Fibroblast of lung (primary cell): Measurements from ENCODE around the gene PLEKHO2. TPM values are rescaled to one million over a fixed set of nuclear protein-coding genes. Genes with fewer than 3 reads are reported as not detected.

Experiments
- DNase-seq, 2 donors: peaks; one replicate each; pipeline versions ENCODE4 v3.0.0 to v3.0.0-alpha.2; 2010; ENCODE audit warnings: low read depth in 2 of 2
- H2AFZ ChIP-seq: 2 replicates; pipeline ENCODE4 v1.5.1; 2012; ENCODE audit warnings: low read length, control low read depth, inconsistent platforms
- H3K27ac ChIP-seq: 2 replicates; pipeline ENCODE4 v1.5.1; 2011; ENCODE audit warnings: low read length, control low read depth; ENCODE audit not compliant: insufficient read depth
- H3K27me3 ChIP-seq: 2 replicates; pipeline ENCODE4 v1.5.1; 2011; ENCODE audit warnings: mild to moderate bottlenecking, low read length; ENCODE audit not compliant: control insufficient read depth, insufficient read depth
- H3K36me3 ChIP-seq: 2 replicates; pipeline ENCODE4 v1.5.1; 2011; ENCODE audit warnings: low read length; ENCODE audit not compliant: control insufficient read depth, insufficient read depth
- H3K4me1 ChIP-seq: 2 replicates; pipeline ENCODE4 v1.5.1; 2011; ENCODE audit warnings: low read length; ENCODE audit not compliant: control insufficient read depth, insufficient read depth; ENCODE audit errors: extremely low read depth
- H3K4me2 ChIP-seq: 2 replicates; pipeline ENCODE4 v1.5.1; 2011; ENCODE audit warnings: low read length, control low read depth; ENCODE audit not compliant: insufficient read depth; ENCODE audit errors: extremely low read depth
- H3K4me3 ChIP-seq, 4 experiments: fragments of 200-600 bp in 1 of 4; sonication (generic) in 1 of 4; replicated peaks in 1 of 4; 2 replicates each; pipeline ENCODE4 v1.5.1; 2011 to 2016; ENCODE audit warnings: low read length in 4 of 4, low read depth in 3 of 4, mild to moderate bottlenecking in 3 of 4, control low read depth in 2 of 4, inconsistent platforms in 1 of 4, mixed read lengths in 1 of 4; ENCODE audit not compliant: insufficient read depth in 1 of 4; ENCODE audit errors: control extremely low read depth in 1 of 4
- H3K79me2 ChIP-seq: 2 replicates; pipeline ENCODE4 v1.5.1; 2012; ENCODE audit warnings: mild to moderate bottlenecking, low read length, inconsistent platforms; ENCODE audit not compliant: control insufficient read depth, insufficient read depth
- H3K9ac ChIP-seq: 2 replicates; pipeline ENCODE4 v1.5.1; 2011; ENCODE audit warnings: mild to moderate bottlenecking, low read length, control low read depth; ENCODE audit not compliant: insufficient read depth
- H3K9me3 ChIP-seq: 2 replicates; pipeline ENCODE4 v1.5.1; 2012; ENCODE audit warnings: low read depth, low read length; ENCODE audit not compliant: control insufficient read depth, insufficient read depth
- H4K20me1 ChIP-seq: 2 replicates; pipeline ENCODE4 v1.5.1; 2011; ENCODE audit warnings: low read length; ENCODE audit not compliant: control insufficient read depth, insufficient read depth; ENCODE audit errors: extremely low read depth
- EZH2 ChIP-seq: IDR thresholded peaks from 2 replicates; pipeline ENCODE4 v1.5.1; 2012; ENCODE audit warnings: low read length, control low read depth, mild to moderate bottlenecking; ENCODE audit errors: missing control alignments
- polyA plus RNA-seq, 2 donors: library from polyadenylated mRNA; depleted of rRNA in 1 of 2; stranded (reverse) in 1 of 2; unstranded in 1 of 2; fragments of >200 nt; gene quantifications; 2 replicates each; pipeline ENCODE4 v1.2.1, GENCODE V29; 2011 to 2012; ENCODE audit warnings: missing spikeins in 1 of 2
- total RNA-seq: library from RNA; depleted of rRNA; stranded (reverse); fragments of >200 nt; gene quantifications from 2 replicates; pipeline ENCODE4 v1.2.1, GENCODE V29; 2014
- TF ChIP-seq, protein P1 (sequence below), 2 donors: IDR thresholded peaks in 1 of 2; conservative IDR thresholded peaks in 1 of 2; 1 replicate in 1 of 2; 2 replicates in 1 of 2; pipeline ENCODE4 v1.5.1; 2011 to 2012; ENCODE audit warnings: low read length in 2 of 2, control low read depth in 1 of 2, inconsistent platforms in 1 of 2, low read depth in 1 of 2, mild to moderate bottlenecking in 1 of 2

Gene PLEKHO2
- total and polyA plus RNA-seq, 2 donors (not counting 1 experiment from before 2014, with no cell fraction given), result 78.6 to 163 TPM

DNA sequence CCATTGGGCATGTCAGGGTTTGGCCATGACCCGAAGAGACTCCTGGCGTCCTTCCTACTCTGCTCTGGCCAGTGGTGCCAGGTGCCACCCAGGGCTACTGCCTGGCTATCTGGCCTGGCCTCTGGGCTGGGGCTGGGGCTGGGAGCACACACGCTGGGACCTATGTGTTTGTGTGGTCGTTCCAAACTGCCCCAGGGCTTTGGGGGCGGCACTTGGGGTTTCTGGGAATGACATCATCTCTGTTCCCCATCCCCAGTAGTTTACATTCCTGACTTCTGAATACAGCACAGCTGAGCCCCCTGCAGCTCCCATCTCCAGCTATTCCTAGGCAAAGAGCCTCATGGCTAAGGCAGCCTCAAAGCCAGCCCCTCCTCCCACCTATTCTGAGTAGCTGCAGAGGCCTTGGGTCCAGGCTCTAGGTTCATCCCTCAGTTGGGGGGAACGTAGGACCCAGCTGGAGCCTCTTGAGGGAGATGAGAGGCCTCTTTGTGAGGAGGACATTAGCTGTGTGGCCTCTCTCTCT lies 24.3 kb downstream of the PLEKHO2 start:
- no peak for TF ChIP-seq EZH2
- TF ChIP-seq, protein P1, sequence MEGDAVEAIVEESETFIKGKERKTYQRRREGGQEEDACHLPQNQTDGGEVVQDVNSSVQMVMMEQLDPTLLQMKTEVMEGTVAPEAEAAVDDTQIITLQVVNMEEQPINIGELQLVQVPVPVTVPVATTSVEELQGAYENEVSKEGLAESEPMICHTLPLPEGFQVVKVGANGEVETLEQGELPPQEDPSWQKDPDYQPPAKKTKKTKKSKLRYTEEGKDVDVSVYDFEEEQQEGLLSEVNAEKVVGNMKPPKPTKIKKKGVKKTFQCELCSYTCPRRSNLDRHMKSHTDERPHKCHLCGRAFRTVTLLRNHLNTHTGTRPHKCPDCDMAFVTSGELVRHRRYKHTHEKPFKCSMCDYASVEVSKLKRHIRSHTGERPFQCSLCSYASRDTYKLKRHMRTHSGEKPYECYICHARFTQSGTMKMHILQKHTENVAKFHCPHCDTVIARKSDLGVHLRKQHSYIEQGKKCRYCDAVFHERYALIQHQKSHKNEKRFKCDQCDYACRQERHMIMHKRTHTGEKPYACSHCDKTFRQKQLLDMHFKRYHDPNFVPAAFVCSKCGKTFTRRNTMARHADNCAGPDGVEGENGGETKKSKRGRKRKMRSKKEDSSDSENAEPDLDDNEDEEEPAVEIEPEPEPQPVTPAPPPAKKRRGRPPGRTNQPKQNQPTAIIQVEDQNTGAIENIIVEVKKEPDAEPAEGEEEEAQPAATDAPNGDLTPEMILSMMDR (conservative IDR thresholded peaks at IDR 0.05 in 1 of 2, IDR thresholded peaks at IDR 0.05 in 1 of 2; ENCODE audit: low read depth in 1 of 2, low read length in 2 of 2), result no peak
- peaks cover 4% of the 10 kb centered on the region for H3K79me2 ChIP-seq
- DNase-seq, result peak; percentile 90 to 97
- no peaks in the 10 kb centered on the region for H3K9me3 ChIP-seq
- H3K4me3 ChIP-seq, result no peak overlapping the region
- peaks cover 38% of the 10 kb centered on the region for H3K36me3 ChIP-seq
- no peaks in the 10 kb centered on the region for H4K20me1 ChIP-seq
- peaks cover 32% of the 10 kb centered on the region for H3K4me1 ChIP-seq
- H3K27ac ChIP-seq, result peak overlapping the region; percentile 76
- no peak overlapping the region for H3K9ac ChIP-seq
- H3K27me3 ChIP-seq, result no peaks in the 10 kb centered on the region
- peak overlapping the region; percentile 20 for H3K4me2 ChIP-seq
- H2AFZ ChIP-seq, result no peak overlapping the region

GRCh38 chr15:64869501-64869900 lies 27.8 kb downstream of the PLEKHO2 start:
- H3K4me3 ChIP-seq, result no peak overlapping the region
- H3K9ac ChIP-seq, result no peak overlapping the region
- no peak for DNase-seq
- peaks cover 2% of the 10 kb centered on the region for H3K79me2 ChIP-seq
- H2AFZ ChIP-seq, result no peak overlapping the region
- H3K4me1 ChIP-seq, result peaks cover 28% of the 10 kb centered on the region
- no peak overlapping the region for H3K4me2 ChIP-seq
- peaks cover 26% of the 10 kb centered on the region for H3K36me3 ChIP-seq
- no peaks in the 10 kb centered on the region for H3K9me3 ChIP-seq
- no peak overlapping the region for H3K27ac ChIP-seq
- no peaks in the 10 kb centered on the region for H3K27me3 ChIP-seq
- no peaks in the 10 kb centered on the region for H4K20me1 ChIP-seq
- no peak for TF ChIP-seq EZH2
- TF ChIP-seq, protein P1 (conservative IDR thresholded peaks at IDR 0.05 in 1 of 2, IDR thresholded peaks at IDR 0.05 in 1 of 2; ENCODE audit: low read depth in 1 of 2, low read length in 2 of 2), result no peak

DNA sequence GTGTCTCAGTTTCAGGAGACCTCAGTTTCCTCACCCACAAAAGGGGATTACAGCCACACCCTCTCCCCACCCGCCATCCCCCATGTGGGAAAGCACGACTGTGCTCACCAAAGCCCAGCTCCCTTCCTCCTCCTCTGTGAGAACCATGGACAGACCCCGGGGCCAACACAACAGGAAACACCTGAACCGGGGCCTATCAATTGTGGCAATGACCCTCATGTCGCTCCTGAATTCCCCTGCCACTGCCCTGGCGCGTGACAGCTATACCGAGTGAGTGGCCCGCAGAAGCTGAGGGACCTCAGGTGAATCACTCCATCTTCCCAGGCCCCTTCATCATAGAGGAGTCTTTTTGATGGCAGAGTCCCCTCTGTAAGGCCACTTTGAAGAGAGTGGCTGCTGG lies 28.6 kb downstream of the PLEKHO2 start:
- TF ChIP-seq, protein P1 (conservative IDR thresholded peaks at IDR 0.05 in 1 of 2, IDR thresholded peaks at IDR 0.05 in 1 of 2; ENCODE audit: low read depth in 1 of 2, low read length in 2 of 2), result no peak
- TF ChIP-seq EZH2, result no peak
- no peak for DNase-seq
- no peaks in the 10 kb centered on the region for H3K27me3 ChIP-seq
- no peaks in the 10 kb centered on the region for H3K9me3 ChIP-seq
- no peak overlapping the region for H3K4me2 ChIP-seq
- H4K20me1 ChIP-seq, result no peaks in the 10 kb centered on the region
- H3K27ac ChIP-seq, result no peak overlapping the region
- peaks cover 2% of the 10 kb centered on the region for H3K79me2 ChIP-seq
- no peak overlapping the region for H2AFZ ChIP-seq
- peaks cover 27% of the 10 kb centered on the region for H3K4me1 ChIP-seq
- peaks cover 24% of the 10 kb centered on the region for H3K36me3 ChIP-seq
- no peak overlapping the region for H3K9ac ChIP-seq
- H3K4me3 ChIP-seq, result no peak overlapping the region
